Measurements from ENCODE around the gene ZGRF1. TPM values are rescaled to one million over a fixed set of nuclear protein-coding genes. Genes with fewer than 3 reads are reported as not detected.
A peak's percentile ranks its signal among the peaks of the same experiment; 100 is the strongest.

Gene ZGRF1
- total RNA-seq, 1 experiment from 2014 or later: 6.9 TPM

DNA sequence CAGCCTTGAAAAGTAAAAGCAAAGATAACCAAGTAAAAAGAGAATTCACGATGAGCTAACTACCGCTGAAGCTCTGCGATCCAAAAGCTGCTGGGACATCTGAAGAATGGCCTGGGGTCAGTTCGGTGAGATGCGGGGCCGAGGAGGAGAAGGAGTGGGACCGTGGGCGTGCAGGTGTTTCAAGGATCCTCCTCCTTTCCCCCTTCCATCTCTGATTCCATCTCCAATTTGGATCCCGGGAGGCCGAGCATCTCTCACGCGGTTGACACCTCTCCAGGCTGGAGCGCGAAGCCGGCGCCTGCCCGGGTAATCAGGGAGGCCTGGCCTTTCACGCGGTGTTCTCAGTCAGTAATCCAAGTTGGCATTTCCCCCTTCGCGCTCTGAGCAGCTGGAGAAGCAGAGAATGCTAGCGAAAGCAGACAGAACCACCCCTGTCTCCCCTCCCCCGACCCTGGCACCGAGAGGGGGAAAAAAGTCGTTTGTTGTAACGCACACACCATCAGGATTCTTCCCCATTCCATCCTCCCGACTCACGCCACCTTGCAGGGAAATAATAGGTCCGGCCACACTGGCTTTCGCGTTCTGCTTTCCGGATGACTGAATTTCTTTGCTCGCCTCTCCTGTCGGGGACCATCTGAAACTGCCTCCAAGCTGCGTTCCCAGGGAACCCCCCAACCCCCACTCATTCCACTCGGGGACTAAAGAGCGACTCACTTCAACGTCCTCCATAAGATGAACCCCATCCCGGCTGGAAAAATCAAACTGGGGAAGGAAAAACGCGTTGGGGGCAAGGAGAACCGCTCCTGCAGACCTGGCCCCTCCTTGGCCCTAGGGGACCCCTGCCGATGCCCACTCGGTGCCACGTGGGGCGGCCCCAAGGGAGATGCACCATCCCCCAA lies 127.2 kb downstream of the ZGRF1 start:
- intact Hi-C loops (cut with micrococcal nuclease): no loop called here

DNA sequence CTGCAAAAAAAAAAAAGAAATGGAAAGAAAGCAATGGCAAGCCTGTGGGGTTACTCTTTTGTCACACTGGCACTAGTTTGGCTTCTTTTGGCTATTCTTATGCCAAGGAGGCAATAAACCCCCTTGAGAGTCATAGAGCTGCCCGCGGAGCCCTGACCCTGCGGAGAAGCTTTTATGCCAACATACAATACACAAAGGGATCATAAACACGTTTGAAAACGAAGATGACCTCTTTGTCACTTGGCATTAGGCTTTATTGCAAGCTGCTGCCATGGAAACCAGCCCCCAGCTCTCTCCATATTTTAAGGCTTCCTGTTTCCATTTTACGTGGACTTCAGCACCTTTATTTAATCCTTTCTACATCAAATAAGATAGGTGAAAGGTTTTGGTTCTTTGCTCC lies 128.4 kb downstream of the ZGRF1 start:
- Mint-ChIP-seq H3K27me3 (ENCODE audit: insufficient read depth, unreplicated experiment) (peaks cover 45% of the 10 kb centered on the region), H3K4me3 (ENCODE audit: unreplicated experiment) (no peak overlapping the region), H3K9me3 (ENCODE audit: unreplicated experiment) (no peaks in the 10 kb centered on the region), H3K36me3 (ENCODE audit: insufficient read depth, unreplicated experiment) (no peaks in the 10 kb centered on the region), H3K27ac (ENCODE audit: low read depth, unreplicated experiment) (no peak overlapping the region), H3K4me1 (ENCODE audit: insufficient read depth, unreplicated experiment) (peaks cover 7% of the 10 kb centered on the region)
- no TSS peak for BruUV-seq (replicated peaks)
- TF ChIP-seq CTCF (IDR thresholded peaks at IDR 0.05; ENCODE audit: unreplicated experiment): no peak
- DNase-seq (ENCODE audit: unreplicated experiment): no peak
- POLR2A ChIA-PET: no interaction called here
- CTCF ChIA-PET: interaction anchor here (0.6 kb wide), 1 partner anchor 78 kb away, joined by 3 read pairs; no protein-coding TSS in a partner anchor
- intact Hi-C loops (cut with micrococcal nuclease): no loop called here

More for the DNA sequence above, 127.2 kb downstream of the ZGRF1 start:
- Mint-ChIP-seq H3K4me3 (ENCODE audit: unreplicated experiment) (peak overlapping the region; percentile 67), H3K9me3 (ENCODE audit: unreplicated experiment) (no peaks in the 10 kb centered on the region), H3K36me3 (ENCODE audit: insufficient read depth, unreplicated experiment) (no peaks in the 10 kb centered on the region), H3K27me3 (ENCODE audit: insufficient read depth, unreplicated experiment) (peaks cover 56% of the 10 kb centered on the region), H3K27ac (ENCODE audit: low read depth, unreplicated experiment) (no peak overlapping the region), H3K4me1 (ENCODE audit: insufficient read depth, unreplicated experiment) (peaks cover 11% of the 10 kb centered on the region)
- CTCF ChIA-PET: interaction anchor here (0.7 to 1.6 kb wide), 2 partner anchors 14 to 20 kb away, joined by 3 to 5 read pairs; no protein-coding TSS in a partner anchor
- no peak for TF ChIP-seq CTCF (IDR thresholded peaks at IDR 0.05; ENCODE audit: unreplicated experiment)
- BruUV-seq (replicated peaks): no TSS peak
- DNase-seq (ENCODE audit: unreplicated experiment): no peak
- POLR2A ChIA-PET: no interaction called here

DNA sequence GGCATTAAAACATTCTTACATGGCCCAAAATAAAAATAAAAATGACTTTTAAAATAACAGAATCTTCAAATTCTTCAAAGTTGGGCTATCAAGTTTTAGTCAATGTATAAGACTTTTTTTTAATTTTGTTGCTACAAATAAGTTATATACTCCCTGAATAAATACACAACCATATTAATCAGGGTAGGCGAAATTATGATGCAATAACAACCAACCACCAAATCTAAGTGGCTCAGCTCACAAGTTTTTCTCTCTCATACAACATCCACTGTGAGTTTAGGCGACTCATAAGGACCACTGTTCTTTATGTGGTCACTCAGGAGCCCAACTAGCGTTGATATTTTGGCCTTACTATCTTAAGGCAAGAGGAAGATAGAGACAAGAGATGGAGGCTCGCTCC lies 131.9 kb downstream of the ZGRF1 start:
- Mint-ChIP-seq H3K27ac (ENCODE audit: low read depth, unreplicated experiment) (no peak overlapping the region), H3K4me1 (ENCODE audit: insufficient read depth, unreplicated experiment) (peaks cover 7% of the 10 kb centered on the region), H3K27me3 (ENCODE audit: insufficient read depth, unreplicated experiment) (peaks cover 22% of the 10 kb centered on the region), H3K9me3 (ENCODE audit: unreplicated experiment) (no peaks in the 10 kb centered on the region), H3K4me3 (ENCODE audit: unreplicated experiment) (no peak overlapping the region), H3K36me3 (ENCODE audit: insufficient read depth, unreplicated experiment) (no peaks in the 10 kb centered on the region)
- no peak for DNase-seq (ENCODE audit: unreplicated experiment)
- ChIA-PET CTCF (interaction anchor here (0.6 kb wide), 2 partner anchors 61 to 146 kb away, joined by 3 to 4 read pairs; no protein-coding TSS in a partner anchor), POLR2A (no interaction called here)
- no TSS peak for BruUV-seq (replicated peaks)
- intact Hi-C loops (cut with micrococcal nuclease): no loop called here
- no peak for TF ChIP-seq CTCF (IDR thresholded peaks at IDR 0.05; ENCODE audit: unreplicated experiment)

- Mint-ChIP-seq H3K36me3 (ENCODE audit: insufficient read depth, unreplicated experiment) (no peaks in the 10 kb centered on the region), H3K27ac (ENCODE audit: low read depth, unreplicated experiment) (no peak overlapping the region), H3K27me3 (ENCODE audit: insufficient read depth, unreplicated experiment) (peaks cover 3% of the 10 kb centered on the region), H3K9me3 (ENCODE audit: unreplicated experiment) (no peaks in the 10 kb centered on the region), H3K4me1 (ENCODE audit: insufficient read depth, unreplicated experiment) (no peaks in the 10 kb centered on the region), H3K4me3 (ENCODE audit: unreplicated experiment) (no peak overlapping the region)
- TF ChIP-seq CTCF (IDR thresholded peaks at IDR 0.05; ENCODE audit: unreplicated experiment): no peak
- intact Hi-C loops (cut with micrococcal nuclease): no loop called here
- CTCF ChIA-PET: interaction anchor here (0.6 to 1.0 kb wide), 2 partner anchors 156 to 175 kb away, joined by 3 to 7 read pairs; no protein-coding TSS in a partner anchor
- POLR2A ChIA-PET: interaction anchor here (0.7 to 0.9 kb wide), 2 partner anchors 9 to 90 kb away, joined by 3 read pairs; no protein-coding TSS in a partner anchor
- BruUV-seq (replicated peaks): no TSS peak
- DNase-seq (ENCODE audit: unreplicated experiment): no peak
These were observed 133.8 kb downstream of the ZGRF1 start for GRCh38 chr4:112502871-112503270.
